Suppressor macrophage (primary cell): Measurements from ENCODE around the gene LRCH3.
"Not testable (repeated sequence)": the region's sequence is repeated elsewhere in the genome, so short reads cannot be mapped to it uniquely, and the experiment has no call there.

ENCODE experiments used
- DNase-seq, 4 experiments: peaks; one replicate each; pipeline ENCODE4 v3.0.0-alpha.2; 2020 to 2022

The LRCH3 gene

DNA sequence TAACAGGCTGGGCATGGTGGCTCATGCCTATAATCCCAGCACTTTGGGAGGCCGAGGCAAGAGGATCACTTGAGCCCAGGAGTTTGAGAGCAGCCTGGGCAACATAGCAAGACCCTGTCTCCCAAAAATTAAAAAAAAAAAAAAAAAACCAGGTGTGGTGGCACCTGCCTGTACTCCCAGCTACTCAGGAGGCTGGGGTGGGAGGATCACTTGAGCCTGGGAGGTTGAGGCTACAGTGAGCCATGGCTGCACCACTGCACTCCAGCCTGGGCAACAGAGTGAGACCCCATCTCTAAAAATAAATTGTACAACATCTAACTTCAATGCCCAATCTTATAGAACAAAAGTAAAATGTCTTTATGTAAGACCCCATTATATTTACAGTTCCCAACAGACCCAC, 95.0 kb downstream of the LRCH3 start:
- DNase-seq: not testable (repeated sequence)

DNA sequence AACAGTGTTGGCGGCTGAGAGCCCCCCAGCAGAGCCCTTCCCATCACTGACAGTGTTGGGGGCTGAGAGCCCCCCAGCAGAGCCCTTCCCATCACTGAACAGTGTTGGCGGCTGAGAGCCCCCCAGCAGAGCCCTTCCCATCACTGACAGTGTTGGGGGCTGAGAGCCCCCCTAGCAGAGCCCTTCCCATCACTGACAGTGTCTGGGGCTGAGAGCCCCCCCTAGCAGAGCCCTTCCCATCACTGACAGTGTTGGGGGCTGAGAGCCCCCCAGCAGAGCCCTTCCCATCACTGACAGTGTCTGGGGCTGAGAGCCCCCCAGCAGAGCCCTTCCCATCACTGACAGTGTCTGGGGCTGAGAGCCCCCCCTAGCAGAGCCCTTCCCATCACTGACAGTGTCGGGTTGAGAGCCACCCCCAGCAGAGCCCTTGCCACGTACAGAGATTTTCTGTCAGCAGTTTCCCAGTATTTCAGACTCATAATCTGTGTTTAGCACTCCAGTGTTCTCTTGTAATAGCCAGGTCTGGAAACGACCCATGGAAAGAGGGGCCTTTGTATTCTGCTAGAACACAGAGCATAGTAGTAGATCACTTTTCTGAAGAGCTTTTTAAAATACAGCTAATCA, 96.5 kb downstream of the LRCH3 start:
- not testable (repeated sequence) for DNase-seq

- no peak for DNase-seq
Measured at GRCh38 chr3:197888511-197888910, 97.5 kb downstream of the LRCH3 start.

GRCh38 chr3:197889204-197889930, 98.3 kb downstream of the LRCH3 start:
- no peak for DNase-seq

DNA sequence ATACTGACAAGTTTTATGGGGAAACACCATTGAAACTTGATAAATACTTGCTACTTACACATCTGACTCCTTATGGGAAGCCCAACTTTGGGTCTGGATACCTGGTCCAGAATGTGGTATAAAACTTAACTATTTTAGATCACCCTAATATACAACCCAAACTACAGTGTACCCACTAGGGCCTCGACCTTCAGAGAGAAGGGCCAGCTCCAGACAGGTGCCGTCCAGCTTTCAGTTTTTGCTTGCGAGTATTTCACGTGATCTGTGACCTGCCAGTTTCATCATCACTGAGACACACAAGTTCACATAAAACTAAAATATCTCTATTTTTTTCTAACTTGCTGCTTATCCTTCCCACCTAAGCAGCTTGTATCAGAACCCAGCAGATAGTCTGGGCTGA, 99.6 kb downstream of the LRCH3 start:
- DNase-seq: no peak

DNA sequence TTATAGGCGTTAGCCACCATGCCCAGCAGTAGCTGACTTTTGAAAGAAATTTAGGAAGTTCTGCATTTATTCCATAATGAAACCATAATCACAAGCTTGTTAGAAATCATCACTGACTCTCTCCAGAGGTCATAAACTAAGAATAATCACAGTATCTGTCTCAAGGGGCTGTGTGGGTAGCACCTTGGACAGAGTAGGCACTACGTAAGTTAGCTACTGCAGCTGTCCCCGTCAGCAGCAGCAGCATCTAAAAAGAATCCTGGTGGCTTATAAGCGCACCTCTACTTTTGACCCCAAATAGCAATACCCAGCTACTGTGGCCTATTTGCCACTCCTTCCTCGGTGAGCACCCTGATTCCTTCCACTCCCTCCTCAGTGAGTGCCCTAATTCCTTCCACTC, 101.1 kb downstream of the LRCH3 start:
- peak in 1 of 4 experiments; percentile 6 for DNase-seq

GRCh38 chr3:197896421-197896820, 105.4 kb downstream of the LRCH3 start:
- no peak for DNase-seq

GRCh38 chr3:197899833-197900478, 108.9 kb downstream of the LRCH3 start:
- no peak for DNase-seq

DNA sequence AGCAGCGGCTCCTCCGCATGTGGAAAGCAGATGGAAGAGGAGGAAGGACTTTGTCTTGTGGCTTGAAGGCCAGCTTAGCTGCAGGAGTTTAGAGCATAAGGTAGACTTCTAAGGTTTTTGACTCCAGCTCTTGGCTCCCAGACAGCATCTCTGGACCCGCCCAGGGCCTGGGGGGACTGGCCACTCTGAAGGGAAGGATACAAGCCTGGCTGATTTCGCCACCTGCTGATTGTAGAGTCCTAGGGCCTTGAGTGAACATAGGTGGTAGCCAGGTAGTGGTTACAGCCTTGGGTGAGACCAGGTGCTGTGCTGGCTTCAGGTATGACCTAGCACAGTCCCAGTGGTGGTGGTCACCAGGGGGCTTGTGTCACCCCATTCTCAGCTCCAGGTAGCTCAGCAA, 110.6 kb downstream of the LRCH3 start:
- no peak for DNase-seq

GRCh38 chr3:197906023-197906849, 115.2 kb downstream of the LRCH3 start:
- DNase-seq: peak; percentile 85 to 93 (median 90)

- DNase-seq: no peak
Measured at GRCh38 chr3:197906850-197907187, 115.8 kb downstream of the LRCH3 start.

DNA sequence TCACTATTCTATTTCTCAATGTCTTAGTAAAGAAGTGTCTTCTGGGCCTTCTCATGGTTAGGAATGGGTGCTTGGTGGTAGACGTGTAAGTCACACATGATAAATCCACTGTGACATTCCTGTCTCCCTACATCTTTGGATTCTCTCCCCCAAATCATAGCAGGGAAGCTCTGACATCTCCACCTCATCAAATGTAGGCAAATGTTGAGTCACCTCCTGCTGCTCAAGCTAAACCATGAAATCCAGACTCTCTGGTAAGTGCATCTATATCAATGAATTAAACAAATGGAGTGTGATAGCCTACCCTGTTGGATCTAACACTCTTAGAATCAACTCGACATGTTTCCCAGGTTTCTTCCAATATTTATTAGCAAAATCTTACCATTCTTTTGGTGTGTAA, 116.1 kb downstream of the LRCH3 start:
- no peak for DNase-seq

DNA sequence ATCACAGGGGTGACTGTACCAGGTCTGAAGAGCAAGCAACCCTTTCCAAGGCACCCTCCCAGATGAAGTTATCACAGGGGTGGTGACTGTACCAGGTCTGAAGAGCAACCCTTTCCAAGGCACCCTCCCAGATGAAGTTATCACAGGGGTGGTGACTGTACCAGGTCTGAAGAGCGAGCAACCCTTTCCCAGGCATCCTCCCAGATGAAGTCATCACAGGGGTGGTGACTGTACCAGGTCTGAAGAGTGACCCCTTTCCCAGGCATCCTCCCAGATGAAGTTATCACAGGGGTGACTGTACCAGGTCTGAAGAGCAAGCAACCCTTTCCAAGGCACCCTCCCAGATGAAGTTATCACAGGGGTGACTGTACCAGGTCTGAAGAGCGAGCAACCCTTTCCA, 117.5 kb downstream of the LRCH3 start:
- not testable (repeated sequence) for DNase-seq

GRCh38 chr3:197908957-197909701, 118.1 kb downstream of the LRCH3 start:
- no peak for DNase-seq

- DNase-seq: no peak
Measured at GRCh38 chr3:197912741-197913476, 121.9 kb downstream of the LRCH3 start.

GRCh38 chr3:197913641-197914380, 122.8 kb downstream of the LRCH3 start:
- no peak for DNase-seq

GRCh38 chr3:197921429-197922275, 130.6 kb downstream of the LRCH3 start:
- not testable (repeated sequence) for DNase-seq

DNA sequence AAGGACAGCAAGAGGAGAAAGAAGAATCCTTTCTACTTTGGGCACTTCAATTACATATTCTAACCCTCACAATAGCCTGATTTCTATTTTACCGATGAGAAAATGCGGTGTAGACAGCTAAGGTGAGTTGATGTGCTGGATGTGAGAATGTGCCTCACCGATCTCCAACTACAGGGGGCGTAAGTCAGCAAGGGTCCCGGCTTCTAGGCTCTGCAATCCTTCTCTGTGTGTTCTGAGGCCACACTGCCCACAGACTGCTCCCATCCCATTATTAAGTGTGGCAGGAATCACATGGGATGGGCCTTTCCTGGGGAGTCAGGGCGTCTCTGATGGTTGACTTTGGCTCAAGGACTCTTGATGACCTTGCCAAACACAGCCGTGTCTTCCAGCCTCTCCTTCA, 135.4 kb downstream of the LRCH3 start:
- peak in 1 of 4 experiments; percentile 6 for DNase-seq

- not testable (repeated sequence) for DNase-seq
Measured at GRCh38 chr3:197927578-197927977, 136.5 kb downstream of the LRCH3 start.
